Hypothalamus (tissue), 51 donors: ENCODE data around the gene LIG3.
"Not testable (repeated sequence)": the region's sequence is repeated elsewhere in the genome, so short reads cannot be mapped to it uniquely, and the experiment has no call there.

Experiments used
- DNase-seq, 51 donors: peaks; one replicate each; lab custom pipeline; 2025; lab: John Stamatoyannopoulos, UW

Gene LIG3

DNA sequence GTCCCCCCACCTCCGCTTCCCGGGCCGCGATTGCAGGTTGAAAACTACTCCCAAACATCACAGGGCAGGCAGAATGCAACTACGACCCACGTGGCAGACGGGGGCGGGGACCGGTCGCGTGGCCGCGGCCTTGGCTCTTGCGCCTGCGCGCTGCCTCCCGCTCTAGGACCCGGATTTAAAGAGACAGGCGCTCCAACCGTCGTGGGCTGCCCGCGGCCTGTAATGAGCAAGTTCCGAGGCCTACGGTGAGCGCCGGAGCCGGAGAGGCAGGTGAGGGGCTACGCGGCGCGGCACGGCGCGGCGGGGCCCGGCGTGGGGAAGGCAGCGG lies at the start of gene LIG3:
Gene LIG3 (plus strand): TSS at position 160 of the 328 bp plus-strand sequence. CDS start 2,494 bp downstream, outside the sequence.
- peak; percentile 65 to 98 (median 88) for DNase-seq

DNA sequence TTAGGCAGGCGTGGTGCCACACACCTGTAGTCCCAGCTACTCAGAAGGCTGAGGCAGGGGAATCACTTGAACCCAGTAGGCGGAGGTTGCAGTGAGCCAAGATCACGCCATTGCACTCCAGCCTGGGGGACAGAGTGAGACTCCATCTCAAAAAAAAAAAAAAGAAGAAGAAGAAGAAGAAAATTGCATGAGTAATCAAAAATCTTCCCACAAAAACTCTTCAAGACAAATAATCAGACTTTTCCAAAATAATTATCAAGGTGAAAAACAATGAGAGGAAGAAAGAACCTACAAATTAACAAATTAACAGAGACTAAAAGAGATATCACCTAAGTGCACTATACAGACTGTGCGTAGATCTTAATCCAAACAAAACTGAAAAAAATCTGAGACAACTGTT lies 29.5 kb upstream of the LIG3 start:
- DNase-seq, result not testable (repeated sequence)

GRCh38 chr17:34958438-34958837 lies 21.9 kb upstream of the LIG3 start:
- DNase-seq, result no peak

GRCh38 chr17:34961093-34961911 lies 19.0 kb upstream of the LIG3 start, which contains the start of the genes CCT6B and ZNF830:
Gene CCT6B (minus strand): TSS chr17:34961460. CDS start chr17:34961393, 67 bp downstream.
Gene ZNF830 (plus strand): TSS chr17:34961540. CDS start chr17:34961567, 27 bp downstream.
- peak; percentile 53 to 96 (median 83) for DNase-seq

- DNase-seq, result no peak
These were observed 6.1 kb upstream of the LIG3 start for GRCh38 chr17:34974179-34974578.

DNA sequence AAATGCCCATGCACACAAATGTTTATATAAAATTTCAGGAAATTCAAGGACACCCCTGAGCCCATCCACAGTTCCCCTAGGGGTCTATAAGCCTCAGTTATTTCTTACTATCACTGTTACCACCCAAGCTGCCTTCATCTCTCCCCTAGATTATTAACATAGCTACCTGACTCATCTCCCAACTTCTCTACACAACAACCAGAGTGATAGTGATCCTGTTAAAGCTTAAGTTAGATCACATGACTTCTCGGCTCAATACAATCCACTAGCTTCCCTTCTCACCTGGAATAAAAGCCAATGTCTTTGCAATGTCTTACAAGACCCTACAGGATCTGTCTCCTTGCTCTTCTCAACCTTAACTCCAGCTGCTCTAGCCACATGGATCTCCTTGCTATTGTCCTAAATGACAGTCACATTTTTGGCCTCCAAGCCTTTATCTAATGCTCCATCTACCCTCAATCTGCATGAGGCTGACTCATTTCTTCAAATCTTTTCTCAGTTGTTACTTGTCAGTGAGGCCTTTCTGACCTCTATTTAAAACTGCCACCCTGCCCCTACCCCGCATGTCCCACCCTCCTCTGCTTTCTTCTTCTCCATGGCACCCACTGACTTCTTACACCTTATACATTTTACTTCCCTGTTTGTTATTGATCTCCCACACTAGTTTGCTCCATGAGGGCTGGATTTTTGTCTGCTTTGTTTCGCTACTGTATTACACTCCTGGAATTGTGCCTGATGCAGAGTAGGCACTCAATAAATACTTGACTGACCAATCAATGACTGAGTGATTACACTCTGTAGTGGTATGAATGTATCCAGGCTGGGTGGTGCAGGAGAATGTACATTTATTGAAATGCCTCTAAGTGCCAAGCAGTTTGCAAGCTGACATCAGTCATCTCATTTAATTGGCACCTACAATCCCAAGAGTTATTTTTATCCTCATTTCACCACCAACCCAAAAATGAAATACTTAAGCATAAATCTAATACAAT lies 5.2 kb upstream of the LIG3 start:
- DNase-seq, result no peak

DNA sequence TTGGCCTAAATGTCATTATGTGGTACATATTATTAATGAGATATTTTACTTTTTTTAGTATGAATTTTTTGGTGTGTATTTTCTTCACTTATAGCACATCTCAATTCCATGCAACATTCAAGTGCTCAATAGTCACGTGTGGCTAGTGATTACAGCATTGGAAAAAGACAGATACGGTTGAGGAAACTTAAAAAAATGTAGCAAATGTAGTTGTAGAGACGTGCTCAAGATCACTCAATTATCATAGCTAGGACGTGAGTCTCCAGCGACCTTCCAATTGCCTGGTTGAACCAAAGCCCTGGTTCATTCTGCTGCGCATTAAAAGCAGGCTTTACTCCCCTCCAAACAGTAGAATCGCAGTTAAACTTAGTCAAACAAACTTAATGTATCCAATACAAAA lies 1.2 kb upstream of the LIG3 start:
- DNase-seq, result no peak

GRCh38 chr17:34979650-34980352 lies 511 bp upstream of the LIG3 start:
- DNase-seq, result no peak

GRCh38 chr17:34980681-34981537 lies 597 bp downstream of the LIG3 start:
- peak in 47 of 51 donors; percentile 46 to 98 (median 79) for DNase-seq

DNA sequence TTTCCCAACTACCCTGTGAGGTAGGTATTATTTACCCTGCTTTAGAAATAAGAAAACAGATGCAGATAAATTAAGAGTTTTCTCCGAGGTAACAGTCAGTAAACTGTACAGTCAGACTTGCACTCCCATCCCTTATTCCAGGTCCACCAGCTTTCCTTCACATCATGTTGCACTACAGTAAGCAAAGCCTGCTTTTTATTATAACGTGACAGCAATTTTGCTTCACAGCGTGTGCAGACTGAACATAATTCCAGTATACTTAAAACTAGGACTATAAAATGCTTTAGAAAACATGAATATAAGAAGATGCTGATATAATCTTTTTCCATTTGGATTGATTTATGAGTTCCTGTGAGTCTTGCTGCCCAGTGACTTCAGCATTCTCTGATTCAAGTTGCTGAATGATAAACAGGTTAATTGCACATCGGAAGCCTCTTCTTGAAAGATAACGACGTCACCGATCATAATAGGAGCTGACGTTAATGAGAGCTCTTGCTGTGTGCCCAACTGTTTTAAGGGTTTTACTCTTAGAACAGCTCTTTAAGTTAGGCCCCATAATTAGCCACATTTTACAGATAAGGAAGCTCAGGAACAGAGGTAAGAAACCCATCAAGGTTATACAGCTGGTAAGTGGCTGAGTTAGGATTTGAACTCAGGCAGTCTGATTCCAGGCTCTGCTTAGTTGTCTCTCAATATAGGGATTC lies 1.4 kb downstream of the LIG3 start:
- no peak for DNase-seq

- DNase-seq, result no peak
These were observed 6.9 kb downstream of the LIG3 start for GRCh38 chr17:34987232-34987631.

- no peak for DNase-seq
These were observed 8.3 kb downstream of the LIG3 start for GRCh38 chr17:34988644-34989043.

GRCh38 chr17:34989473-34989872 lies 9.2 kb downstream of the LIG3 start:
- DNase-seq, result no peak

DNA sequence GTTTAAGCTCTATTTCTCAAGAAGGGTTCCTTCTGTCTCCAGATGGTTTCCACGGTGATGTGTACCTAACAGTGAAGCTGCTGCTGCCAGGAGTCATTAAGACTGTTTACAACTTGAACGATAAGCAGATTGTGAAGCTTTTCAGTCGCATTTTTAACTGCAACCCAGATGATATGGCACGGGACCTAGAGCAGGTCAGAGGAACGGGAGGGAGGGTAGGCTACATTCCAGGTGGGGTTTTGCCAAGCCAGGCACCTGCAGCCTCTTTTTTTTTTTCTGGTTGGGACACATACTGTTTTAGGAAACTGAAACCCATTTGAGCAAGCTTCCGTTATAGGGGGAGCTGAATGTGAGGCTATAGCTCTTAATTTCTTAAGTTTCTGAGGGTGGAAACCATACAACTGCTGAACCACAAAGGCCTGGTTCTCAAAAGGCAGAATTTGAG lies 10.6 kb downstream of the LIG3 start:
- no peak for DNase-seq

DNA sequence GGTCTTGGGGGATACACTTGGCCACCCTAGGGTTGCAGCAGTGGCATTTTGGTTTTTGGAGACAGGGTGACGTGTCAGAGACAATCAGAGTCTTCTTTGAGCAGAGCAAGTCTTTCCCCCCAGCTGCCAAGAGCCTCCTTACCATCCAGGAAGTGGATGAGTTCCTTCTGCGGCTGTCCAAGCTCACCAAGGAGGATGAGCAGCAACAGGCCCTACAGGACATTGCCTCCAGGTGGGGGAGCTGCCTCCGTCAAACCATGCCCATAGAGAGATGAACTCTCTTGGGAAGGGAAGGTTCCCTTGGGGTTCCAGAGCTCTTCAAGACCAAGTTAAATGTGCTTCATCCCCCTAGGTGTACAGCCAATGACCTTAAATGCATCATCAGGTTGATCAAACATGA lies 11.3 kb downstream of the LIG3 start:
- DNase-seq, result no peak

- DNase-seq, result no peak
These were observed 12.7 kb downstream of the LIG3 start for GRCh38 chr17:34993031-34993430.

DNA sequence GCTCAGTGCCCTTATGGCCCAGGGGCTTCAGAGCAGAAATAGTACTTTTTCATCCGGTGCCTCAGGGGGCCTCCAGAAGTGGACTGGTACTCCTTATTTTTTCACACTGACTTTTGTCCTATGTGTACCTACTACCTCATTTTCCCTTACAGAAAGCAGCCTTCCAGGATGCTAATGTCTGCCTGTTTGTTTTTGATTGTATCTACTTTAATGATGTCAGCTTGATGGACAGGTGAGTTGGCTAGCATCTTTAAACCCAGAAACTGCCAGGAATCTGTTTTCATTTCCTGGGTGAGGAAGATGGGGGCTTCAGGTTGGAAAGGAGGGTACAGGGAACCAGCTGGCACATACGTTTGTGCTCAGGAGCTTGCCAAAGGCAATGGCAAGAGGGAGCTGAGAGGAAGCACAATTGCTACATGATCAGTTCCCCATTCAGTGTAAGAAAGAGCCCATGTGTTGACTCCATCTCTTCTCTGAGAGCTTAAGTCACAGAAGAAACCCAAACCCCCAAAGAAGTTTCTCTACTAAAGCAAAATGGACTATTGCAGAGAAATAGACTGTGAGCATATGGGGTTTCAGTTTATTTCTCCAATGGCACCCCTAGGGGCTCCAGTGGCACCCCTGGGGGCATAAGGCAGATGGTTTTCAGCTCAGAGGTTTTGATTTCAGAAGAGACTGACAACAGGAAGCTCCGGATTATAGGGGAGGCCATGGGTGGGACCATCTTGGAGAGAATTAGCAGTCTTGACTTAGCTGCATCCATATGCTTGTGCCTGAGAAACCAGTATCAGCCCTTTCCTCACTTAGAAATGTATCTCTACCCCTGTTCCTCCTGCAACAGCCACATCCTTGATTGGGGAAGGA lies 16.3 kb downstream of the LIG3 start:
- DNase-seq, result no peak

DNA sequence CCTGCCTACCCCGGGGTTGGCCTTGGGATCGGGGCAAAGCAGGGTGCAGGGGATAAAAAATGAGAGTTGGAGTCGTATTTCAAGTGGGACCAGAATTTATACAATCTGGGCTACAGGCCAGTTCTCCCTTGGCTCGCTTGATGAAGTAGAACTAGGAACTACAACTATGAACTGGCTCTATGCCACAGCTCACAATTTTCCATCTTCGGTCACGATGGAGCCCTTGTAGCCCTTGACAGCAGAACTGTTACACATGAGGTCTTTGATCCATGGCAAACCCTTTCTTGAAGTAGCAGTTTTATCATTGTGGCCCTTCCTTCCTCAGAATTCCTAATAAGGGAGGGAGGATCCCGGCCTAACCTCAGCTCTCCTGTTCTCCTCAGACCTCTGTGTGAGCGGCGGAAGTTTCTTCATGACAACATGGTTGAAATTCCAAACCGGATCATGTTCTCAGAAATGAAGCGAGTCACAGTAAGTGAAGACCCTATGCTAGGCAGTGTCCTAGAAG lies 17.1 kb downstream of the LIG3 start:
- no peak for DNase-seq
